A673 (cell line): ENCODE data around the gene TRERF1. TPM values are rescaled to one million over a fixed set of nuclear protein-coding genes. Genes with fewer than 3 reads are reported as not detected.
A peak's percentile ranks its signal among the peaks of the same experiment; 100 is the strongest.

ENCODE experiments used
- BruUV-seq: library from RNA; stranded (reverse); fragments of 400-500 nt; replicated peaks from 2 replicates; lab custom pipeline; 2021; lab: Mats Ljungman, UMichigan
- CTCF ChIA-PET: fragments of 300-600 bp; sonication (Branson Sonifier 250); formaldehyde crosslinking; loops from one replicate; lab custom pipeline; 2022; ENCODE audit warnings: antibody characterized with exemption; lab: Charles Lee
- POLR2A ChIA-PET: fragments of 300-600 bp; sonication (Branson Sonifier 250); formaldehyde crosslinking; loops from one replicate; lab custom pipeline; 2022; ENCODE audit warnings: antibody characterized with exemption; ENCODE audit not compliant: low non-redundant PET; lab: Charles Lee
- DNase-seq: peaks from one replicate; pipeline ENCODE4 v3.0.0-alpha.2; 2015; ENCODE audit warnings: low spot score
- H3K27ac ChIP-seq: fragments of 200-600 bp; sonication (generic); 2 replicates; pipeline ENCODE4 v1.5.1; 2016; ENCODE audit warnings: mixed run types, low read depth, mild to moderate bottlenecking, mixed read lengths, antibody characterized with exemption, low read length; ENCODE audit not compliant: poor library complexity, severe bottlenecking
- H3K27me3 ChIP-seq: fragments of 200-600 bp; sonication (generic); replicated peaks from 2 replicates; pipeline ENCODE4 v1.6.1; 2017; ENCODE audit warnings: mixed run types, low read depth, mild to moderate bottlenecking, mixed read lengths, antibody characterized with exemption, low read length; ENCODE audit not compliant: insufficient read depth, poor library complexity
- H3K36me3 ChIP-seq: fragments of 200-600 bp; sonication (generic); 2 replicates; pipeline ENCODE4 v1.6.1; 2016; ENCODE audit warnings: mixed run types, mild to moderate bottlenecking, mixed read lengths, antibody characterized with exemption, low read length; ENCODE audit not compliant: insufficient read depth, poor library complexity, severe bottlenecking
- H3K4me1 ChIP-seq: fragments of 200-600 bp; sonication (generic); 2 replicates; pipeline ENCODE4 v1.6.1; 2017; ENCODE audit warnings: mixed run types, mild to moderate bottlenecking, mixed read lengths, antibody characterized with exemption, low read length; ENCODE audit not compliant: insufficient read depth, poor library complexity, severe bottlenecking
- H3K4me3 ChIP-seq: fragments of 200-600 bp; sonication (generic); 2 replicates; pipeline ENCODE4 v1.5.1; 2016; ENCODE audit warnings: low read depth, mixed run types, mild to moderate bottlenecking, mixed read lengths, low read length; ENCODE audit not compliant: poor library complexity, severe bottlenecking
- H3K9me3 ChIP-seq: fragments of 200-600 bp; sonication (generic); 2 replicates; pipeline ENCODE4 v1.6.1; 2016; ENCODE audit warnings: mixed run types, low read depth, mild to moderate bottlenecking, mixed read lengths, antibody characterized with exemption, low read length; ENCODE audit not compliant: poor library complexity, severe bottlenecking
- CTCF ChIP-seq: fragments of 300-800, 200-600 bp; sonication (generic); conservative IDR thresholded peaks from 2 replicates; pipeline ENCODE4 v1.5.1; 2017; ENCODE audit warnings: low read depth, mild to moderate bottlenecking, antibody characterized with exemption, low read length, moderate library complexity, mixed read lengths
- EZH2 ChIP-seq: fragments of 200-600 bp; sonication (generic); IDR thresholded peaks from 2 replicates; pipeline ENCODE4 v1.6.1; 2017; ENCODE audit warnings: borderline replicate concordance, low read depth, mild to moderate bottlenecking, mixed read lengths, antibody characterized with exemption, low read length; ENCODE audit not compliant: poor library complexity, severe bottlenecking
- intact Hi-C: fragments of 100-400 bp; cut with micrococcal nuclease; formaldehyde crosslinking; loops from one replicate; pipeline ENCODE4 v1.10.0; 2022; ENCODE audit not compliant: unreplicated experiment
- total RNA-seq: library from RNA; stranded (reverse); gene quantifications from 2 replicates; pipeline ENCODE4 v1.2.3, GENCODE V29; 2021

The TRERF1 gene
- total RNA-seq, 1 experiment from 2014 or later: 9.5 TPM

- Histone ChIP-seq H3K4me3 (no peak overlapping the region), H3K27ac (no peak overlapping the region), H3K4me1 (no peaks in the 10 kb centered on the region), H3K9me3 (no peaks in the 10 kb centered on the region), H3K27me3 (no peaks in the 10 kb centered on the region), H3K36me3 (no peaks in the 10 kb centered on the region)
- POLR2A ChIA-PET: no interaction called here
- TF ChIP-seq CTCF: no peak
- TF ChIP-seq EZH2: no peak
- no TSS peak for BruUV-seq
- intact Hi-C loops: no loop called here
- CTCF ChIA-PET: no interaction called here
- no peak for DNase-seq
Observed at GRCh38 chr6:42176981-42177380, 274.7 kb downstream of the TRERF1 start.

GRCh38 chr6:42175860-42176259 lies 275.9 kb downstream of the TRERF1 start:
- POLR2A ChIA-PET: no interaction called here
- no peaks in the 10 kb centered on the region for H3K4me1 ChIP-seq
- BruUV-seq: no TSS peak
- no peaks in the 10 kb centered on the region for H3K36me3 ChIP-seq
- intact Hi-C loops: no loop called here
- CTCF ChIA-PET: no interaction called here
- no peak overlapping the region for H3K4me3 ChIP-seq
- H3K27ac ChIP-seq: no peak overlapping the region
- TF ChIP-seq EZH2 (no peak), CTCF (peak; percentile 47)
- no peaks in the 10 kb centered on the region for H3K27me3 ChIP-seq
- DNase-seq: no peak
- no peaks in the 10 kb centered on the region for H3K9me3 ChIP-seq

Other genes starting within 250 kb of the TRERF1 start
- gene MRPS10, start 234.1 kb downstream of the TRERF1 start, total RNA-seq: 50.0 and 52.0 TPM in 2 replicates
- 17.5 and 21.1 TPM in 2 replicates for gene UBR2, start 112.1 kb upstream of the TRERF1 start, total RNA-seq